AG09309 (cell line): Measurements from ENCODE around the gene MCCC1.

Experiments used
- DNase-seq: peaks from one replicate; pipeline ENCODE4 v3.0.0-alpha.2; 2010; ENCODE audit warnings: low read depth
- H3K4me3 ChIP-seq: 2 replicates; pipeline ENCODE4 v1.5.1; 2011; ENCODE audit warnings: mild to moderate bottlenecking, low read depth, low read length, moderate library complexity; ENCODE audit not compliant: control insufficient read depth
- TF ChIP-seq, protein P1 (sequence below): IDR thresholded peaks from 2 replicates; pipeline ENCODE4 v1.5.1; 2011; ENCODE audit warnings: mild to moderate bottlenecking, low read depth, low read length, inconsistent platforms; ENCODE audit not compliant: insufficient read depth, control insufficient read depth; ENCODE audit errors: missing control alignments

Gene MCCC1

DNA sequence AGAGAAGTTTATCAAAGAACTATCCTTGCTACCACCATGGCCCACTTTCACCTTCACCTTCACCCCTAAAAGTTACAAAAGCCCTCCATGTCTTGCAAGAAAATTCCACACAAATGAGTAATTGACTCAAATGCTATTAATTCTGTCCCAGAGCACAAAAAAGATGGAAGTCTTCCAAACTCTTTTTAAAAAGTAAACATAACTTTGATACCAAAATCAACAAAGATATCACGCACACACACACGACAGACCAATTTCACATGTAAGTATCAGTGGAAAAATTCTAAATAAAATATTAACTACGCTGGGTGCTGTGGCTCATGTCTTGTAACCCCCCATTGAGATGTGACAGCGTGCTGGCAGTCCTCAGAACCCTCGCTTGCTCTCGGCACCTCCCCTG is 1.1 kb upstream of the MCCC1 start:
- no peak for DNase-seq
- TF ChIP-seq, protein P1, sequence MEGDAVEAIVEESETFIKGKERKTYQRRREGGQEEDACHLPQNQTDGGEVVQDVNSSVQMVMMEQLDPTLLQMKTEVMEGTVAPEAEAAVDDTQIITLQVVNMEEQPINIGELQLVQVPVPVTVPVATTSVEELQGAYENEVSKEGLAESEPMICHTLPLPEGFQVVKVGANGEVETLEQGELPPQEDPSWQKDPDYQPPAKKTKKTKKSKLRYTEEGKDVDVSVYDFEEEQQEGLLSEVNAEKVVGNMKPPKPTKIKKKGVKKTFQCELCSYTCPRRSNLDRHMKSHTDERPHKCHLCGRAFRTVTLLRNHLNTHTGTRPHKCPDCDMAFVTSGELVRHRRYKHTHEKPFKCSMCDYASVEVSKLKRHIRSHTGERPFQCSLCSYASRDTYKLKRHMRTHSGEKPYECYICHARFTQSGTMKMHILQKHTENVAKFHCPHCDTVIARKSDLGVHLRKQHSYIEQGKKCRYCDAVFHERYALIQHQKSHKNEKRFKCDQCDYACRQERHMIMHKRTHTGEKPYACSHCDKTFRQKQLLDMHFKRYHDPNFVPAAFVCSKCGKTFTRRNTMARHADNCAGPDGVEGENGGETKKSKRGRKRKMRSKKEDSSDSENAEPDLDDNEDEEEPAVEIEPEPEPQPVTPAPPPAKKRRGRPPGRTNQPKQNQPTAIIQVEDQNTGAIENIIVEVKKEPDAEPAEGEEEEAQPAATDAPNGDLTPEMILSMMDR = no peak
- H3K4me3 ChIP-seq = no peak overlapping the region

GRCh38 chr3:183099838-183100204 is 525 bp upstream of the MCCC1 start:
- TF ChIP-seq, protein P1 = no peak
- H3K4me3 ChIP-seq = peak overlapping the region; percentile 93; the same call in 1 of the 2 replicates
- no peak for DNase-seq

DNA sequence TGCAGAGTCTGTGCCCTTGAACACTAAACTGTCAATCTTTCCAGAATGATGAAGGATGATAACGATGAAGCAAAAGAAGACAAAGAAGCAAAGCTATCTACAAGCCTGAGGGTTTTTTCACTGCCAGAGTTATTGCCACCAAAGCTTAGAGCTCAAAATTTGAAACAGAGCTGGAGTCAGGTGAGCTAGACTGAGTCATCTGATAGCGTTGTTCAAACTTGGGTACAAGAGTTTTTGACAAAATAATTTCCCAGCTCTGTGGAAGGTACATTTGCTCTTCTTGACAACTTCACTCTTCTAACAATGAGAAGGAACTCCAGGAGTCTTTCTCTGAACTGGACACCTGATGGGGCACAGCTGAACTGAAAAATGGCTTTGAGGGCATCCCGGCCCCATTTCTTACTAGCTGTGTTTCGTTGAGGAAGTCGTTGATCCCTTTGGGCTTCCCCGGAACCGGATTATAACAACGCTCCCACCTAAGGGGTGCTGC is 715 bp downstream of the MCCC1 start:
- DNase-seq = no peak

GRCh38 chr3:183094711-183095110 is 4.6 kb downstream of the MCCC1 start:
- no peak overlapping the region for H3K4me3 ChIP-seq
- TF ChIP-seq, protein P1 = no peak
- DNase-seq = no peak

More for the DNA sequence above, 715 bp downstream of the MCCC1 start:
- H3K4me3 ChIP-seq = peak overlapping the region; percentile 93
- TF ChIP-seq, protein P1 = no peak

- no peak overlapping the region for H3K4me3 ChIP-seq
- TF ChIP-seq, protein P1 = no peak
- DNase-seq = no peak
These were observed 7.0 kb downstream of the MCCC1 start for GRCh38 chr3:183092256-183092655.

DNA sequence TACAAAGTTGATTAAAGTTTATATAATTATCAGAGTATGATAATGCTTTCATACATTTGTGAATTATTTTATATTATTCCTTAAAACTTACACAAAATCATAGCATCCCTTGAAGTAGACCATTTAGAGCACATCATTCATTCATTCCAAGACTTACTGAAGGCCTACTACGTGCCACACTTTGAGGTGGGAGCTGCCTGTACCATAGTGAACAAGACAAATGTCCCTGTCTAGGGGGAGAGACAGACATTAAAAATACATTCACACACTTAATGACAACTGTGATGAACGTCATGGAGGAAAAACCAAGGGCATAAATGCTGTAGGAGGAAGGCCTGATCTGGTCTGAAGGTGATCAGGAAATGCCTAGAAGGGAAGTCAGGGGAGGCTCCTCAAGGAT is 12.1 kb downstream of the MCCC1 start:
- TF ChIP-seq, protein P1 = no peak
- DNase-seq = no peak
- no peak overlapping the region for H3K4me3 ChIP-seq

GRCh38 chr3:183085634-183086390 is 13.5 kb downstream of the MCCC1 start:
- DNase-seq = no peak
- H3K4me3 ChIP-seq = no peak overlapping the region
- TF ChIP-seq, protein P1 = peak; percentile 49
